Prostate gland (tissue), 2 donors: ENCODE results near the gene CBX2.

Experiments
- CTCF ChIP-seq, 4 experiments: fragments of 200-600 bp in 2 of 4; fragments of 450-650 bp in 2 of 4; sonication (generic) in 2 of 4; IDR thresholded peaks; 1 replicate in 3 of 4; 2 replicates in 1 of 4; pipeline ENCODE4 v1.5.1; 2016 to 2019; ENCODE audit warnings: antibody characterized with exemption in 4 of 4, mild to moderate bottlenecking in 2 of 4, moderate library complexity in 2 of 4
- POLR2A ChIP-seq: fragments of 450-650 bp; IDR thresholded peaks from one replicate; pipeline ENCODE4 v1.6.1; 2016; ENCODE audit warnings: antibody characterized with exemption, mild to moderate bottlenecking

GRCh38 chr17:79822583-79823124, 44.7 kb downstream of the CBX2 start:
- TF ChIP-seq POLR2A (no peak), CTCF (IDR thresholded peaks at IDR 0.05) (no peak)
